Keratinocyte (primary cell): ENCODE results near the gene PLA1A. TPM values are rescaled to one million over a fixed set of nuclear protein-coding genes. Genes with fewer than 3 reads are reported as not detected.

Experiments
- DNase-seq: peaks from one replicate; pipeline ENCODE4 v3.0.0-alpha.2; 2011; ENCODE audit warnings: low read depth, missing footprints, low spot score
- FAIRE-seq: peaks from 2 replicates; lab custom pipeline; 2011; peaks lifted over from hg19 to GRCh38; lab: Jason Lieb, UNC
- H2AFZ ChIP-seq: 2 replicates; pipeline ENCODE4 v1.6.0; 2012; ENCODE audit warnings: low read length, control low read depth, inconsistent platforms; ENCODE audit not compliant: control insufficient read depth
- H3K27ac ChIP-seq: 2 replicates; pipeline ENCODE4 v1.5.1; 2011; ENCODE audit warnings: low read length; ENCODE audit not compliant: control insufficient read depth, insufficient read depth
- H3K27me3 ChIP-seq: 3 replicates; pipeline ENCODE4 v1.6.0; 2011; ENCODE audit warnings: low read length; ENCODE audit not compliant: control insufficient read depth, insufficient read depth; ENCODE audit errors: extremely low read depth
- H3K36me3 ChIP-seq, 2 experiments: 2 replicates in 1 of 2; 3 replicates in 1 of 2; pipeline ENCODE4 v1.5.1; 2011; ENCODE audit warnings: low read length in 2 of 2, mild to moderate bottlenecking in 1 of 2; ENCODE audit not compliant: control insufficient read depth in 2 of 2, insufficient read depth in 2 of 2; ENCODE audit errors: extremely low read depth in 1 of 2
- H3K4me1 ChIP-seq: 3 replicates; pipeline ENCODE4 v1.5.1; 2011; ENCODE audit warnings: low read length; ENCODE audit not compliant: control insufficient read depth, insufficient read depth; ENCODE audit errors: extremely low read depth
- H3K4me2 ChIP-seq: 3 replicates; pipeline ENCODE4 v1.6.0; 2011; ENCODE audit warnings: low read depth, low read length; ENCODE audit not compliant: control insufficient read depth, insufficient read depth; ENCODE audit errors: extremely low read depth
- H3K4me3 ChIP-seq, 3 experiments: fragments of 200-600 bp in 1 of 3; sonication (generic) in 1 of 3; 2 replicates in 2 of 3; 3 replicates in 1 of 3; pipeline ENCODE4 v1.5.1; 2011 to 2016; ENCODE audit warnings: low read length in 3 of 3, mild to moderate bottlenecking in 3 of 3, control low read depth in 2 of 3, inconsistent platforms in 1 of 3, low read depth in 1 of 3, mixed read lengths in 1 of 3, mixed run types in 1 of 3, moderate library complexity in 1 of 3; ENCODE audit not compliant: control insufficient read depth in 2 of 3, insufficient read depth in 2 of 3; ENCODE audit errors: extremely low read depth in 1 of 3
- H3K79me2 ChIP-seq: 2 replicates; pipeline ENCODE4 v1.6.0; 2012; ENCODE audit warnings: low read length; ENCODE audit not compliant: control insufficient read depth, insufficient read depth
- H3K9ac ChIP-seq: 3 replicates; pipeline ENCODE4 v1.6.0; 2011; ENCODE audit warnings: low read length; ENCODE audit not compliant: control insufficient read depth, insufficient read depth; ENCODE audit errors: extremely low read depth
- H3K9me1 ChIP-seq: 3 replicates; pipeline ENCODE4 v1.6.0; 2011; ENCODE audit warnings: low read length; ENCODE audit not compliant: control insufficient read depth, insufficient read depth; ENCODE audit errors: extremely low read depth
- H3K9me3 ChIP-seq: 2 replicates; pipeline ENCODE4 v1.5.1; 2012; ENCODE audit warnings: low read depth, low read length; ENCODE audit not compliant: control insufficient read depth
- H4K20me1 ChIP-seq: 3 replicates; pipeline ENCODE4 v1.6.0; 2011; ENCODE audit warnings: low read length; ENCODE audit not compliant: control insufficient read depth, insufficient read depth; ENCODE audit errors: extremely low read depth
- EZH2 ChIP-seq: IDR thresholded peaks from one replicate; pipeline ENCODE4 v1.6.1; 2012; ENCODE audit warnings: inconsistent platforms, mild to moderate bottlenecking, low read length, moderate library complexity
- dilution Hi-C: fragments of 300-500 bp; cut with MboI; formaldehyde crosslinking; loops from one replicate; pipeline ENCODE4 v1.7.0; 2020; ENCODE audit warnings: low sequenced_read_pairs; ENCODE audit not compliant: extremely low pct_ligation_motif_present
- polyA plus RNA-seq, 5 experiments: library from polyadenylated mRNA; depleted of rRNA in 3 of 5; stranded (reverse) in 3 of 5; stranded (forward) in 1 of 5; unstranded in 1 of 5; fragments of >200 nt; gene quantifications; 1 replicate in 1 of 5; 2 replicates in 3 of 5; 3 replicates in 1 of 5; pipeline versions ENCODE4 v1.2.1 to v1.2.3, GENCODE V29; 2011 to 2012; ENCODE audit warnings: missing spikeins in 2 of 5, low read depth in 1 of 5, low replicate concordance in 1 of 5
- TF ChIP-seq, protein P1 (sequence below), 3 experiments: IDR thresholded peaks in 1 of 3; conservative IDR thresholded peaks in 1 of 3; optimal IDR thresholded peaks in 1 of 3; 2 replicates in 2 of 3; 3 replicates in 1 of 3; pipeline versions ENCODE3 to v1.5.1; 2011; ENCODE audit warnings: low read length in 3 of 3, mild to moderate bottlenecking in 3 of 3, moderate library complexity in 2 of 3, control low read depth in 1 of 3, inconsistent platforms in 1 of 3; ENCODE audit not compliant: insufficient read depth in 2 of 3; ENCODE audit errors: extremely low read depth in 1 of 3

The PLA1A gene
- polyA plus RNA-seq, 1 donor (not counting 4 experiments of a cell fraction or from before 2014, with no cell fraction given), result not detected

DNA sequence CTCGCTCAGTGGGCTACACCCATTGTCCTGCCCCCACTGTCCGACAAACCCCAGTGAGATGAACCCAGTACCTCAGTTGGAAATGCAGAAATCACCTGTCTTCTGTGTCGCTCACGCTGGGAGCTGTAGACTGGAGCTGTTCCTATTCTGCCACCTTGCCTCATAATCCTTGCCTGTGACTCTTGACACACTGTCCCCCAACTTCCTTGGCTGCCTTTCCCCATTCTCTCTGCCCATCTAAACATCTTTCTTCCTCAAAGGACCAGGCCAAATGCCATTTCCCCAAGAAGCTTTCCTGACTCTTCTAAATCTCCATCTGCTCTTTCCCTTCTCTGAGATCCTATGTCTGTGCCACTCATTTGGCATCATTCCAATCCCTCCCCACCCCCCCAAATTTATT lies 28.5 kb upstream of the PLA1A start:
- Histone ChIP-seq H3K4me2 (no peak overlapping the region), H3K36me3 (no peaks in the 10 kb centered on the region), H3K79me2 (no peaks in the 10 kb centered on the region), H3K4me1 (no peaks in the 10 kb centered on the region), H4K20me1 (no peaks in the 10 kb centered on the region), H2AFZ (no peak overlapping the region), H3K4me3 (no peak overlapping the region), H3K27ac (no peak overlapping the region), H3K9me3 (no peaks in the 10 kb centered on the region), H3K9ac (no peak overlapping the region), H3K27me3 (no peaks in the 10 kb centered on the region), H3K9me1 (no peaks in the 10 kb centered on the region)
- no peak for DNase-seq
- FAIRE-seq, result no peak
- no peak for TF ChIP-seq EZH2
- TF ChIP-seq, protein P1, sequence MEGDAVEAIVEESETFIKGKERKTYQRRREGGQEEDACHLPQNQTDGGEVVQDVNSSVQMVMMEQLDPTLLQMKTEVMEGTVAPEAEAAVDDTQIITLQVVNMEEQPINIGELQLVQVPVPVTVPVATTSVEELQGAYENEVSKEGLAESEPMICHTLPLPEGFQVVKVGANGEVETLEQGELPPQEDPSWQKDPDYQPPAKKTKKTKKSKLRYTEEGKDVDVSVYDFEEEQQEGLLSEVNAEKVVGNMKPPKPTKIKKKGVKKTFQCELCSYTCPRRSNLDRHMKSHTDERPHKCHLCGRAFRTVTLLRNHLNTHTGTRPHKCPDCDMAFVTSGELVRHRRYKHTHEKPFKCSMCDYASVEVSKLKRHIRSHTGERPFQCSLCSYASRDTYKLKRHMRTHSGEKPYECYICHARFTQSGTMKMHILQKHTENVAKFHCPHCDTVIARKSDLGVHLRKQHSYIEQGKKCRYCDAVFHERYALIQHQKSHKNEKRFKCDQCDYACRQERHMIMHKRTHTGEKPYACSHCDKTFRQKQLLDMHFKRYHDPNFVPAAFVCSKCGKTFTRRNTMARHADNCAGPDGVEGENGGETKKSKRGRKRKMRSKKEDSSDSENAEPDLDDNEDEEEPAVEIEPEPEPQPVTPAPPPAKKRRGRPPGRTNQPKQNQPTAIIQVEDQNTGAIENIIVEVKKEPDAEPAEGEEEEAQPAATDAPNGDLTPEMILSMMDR (optimal IDR thresholded peaks at IDR 0.05 in 1 of 3, IDR thresholded peaks at IDR 0.05 in 1 of 3, conservative IDR thresholded peaks at IDR 0.05 in 1 of 3; ENCODE audit: extremely low read depth in 1 of 3, insufficient read depth in 2 of 3, low read length in 3 of 3), result no peak
- dilution Hi-C loops, result no loop called here

DNA sequence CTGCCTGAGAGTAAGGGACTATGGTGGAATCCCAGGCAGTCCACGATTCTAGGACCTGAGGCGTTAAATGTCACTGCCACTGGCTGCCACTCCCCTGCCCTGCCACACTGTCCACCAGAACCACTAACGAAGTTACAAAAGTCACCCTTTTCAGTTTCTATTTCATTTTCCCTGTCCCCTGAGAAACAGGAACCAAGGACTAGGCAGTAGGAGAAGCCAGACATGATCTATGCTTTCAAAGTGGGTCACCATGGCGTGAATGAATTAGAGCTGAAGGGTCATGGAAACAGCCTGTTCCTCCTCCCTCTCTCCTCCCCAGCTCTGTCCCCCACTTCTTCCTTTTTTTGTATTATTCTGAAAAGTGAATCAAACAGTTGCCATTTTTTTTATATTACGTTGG lies 27.5 kb upstream of the PLA1A start:
- dilution Hi-C loops, result no loop called here
- no peak overlapping the region for H3K27ac ChIP-seq
- FAIRE-seq, result no peak
- no peaks in the 10 kb centered on the region for H3K9me1 ChIP-seq
- H3K4me2 ChIP-seq, result no peak overlapping the region
- no peak for DNase-seq
- H3K79me2 ChIP-seq, result no peaks in the 10 kb centered on the region
- no peaks in the 10 kb centered on the region for H3K27me3 ChIP-seq
- no peaks in the 10 kb centered on the region for H4K20me1 ChIP-seq
- no peaks in the 10 kb centered on the region for H3K4me1 ChIP-seq
- H3K4me3 ChIP-seq, result no peak overlapping the region
- no peak overlapping the region for H2AFZ ChIP-seq
- no peaks in the 10 kb centered on the region for H3K9me3 ChIP-seq
- TF ChIP-seq, protein P1 (optimal IDR thresholded peaks at IDR 0.05 in 1 of 3, IDR thresholded peaks at IDR 0.05 in 1 of 3, conservative IDR thresholded peaks at IDR 0.05 in 1 of 3; ENCODE audit: extremely low read depth in 1 of 3, insufficient read depth in 2 of 3, low read length in 3 of 3), result no peak
- TF ChIP-seq EZH2, result no peak
- H3K9ac ChIP-seq, result no peak overlapping the region
- H3K36me3 ChIP-seq, result no peaks in the 10 kb centered on the region
